NT2/D1 (cell line): ENCODE results near the gene THOP1.

Source experiments
- SUZ12 ChIP-seq: IDR thresholded peaks from 2 replicates; pipeline ENCODE4 v1.6.1; 2011; ENCODE audit not compliant: insufficient read length, insufficient read depth; ENCODE audit errors: extremely low read depth
- ZNF274 ChIP-seq: IDR thresholded peaks from 2 replicates; pipeline ENCODE4 v1.6.1; 2011; ENCODE audit warnings: mild to moderate bottlenecking, low read depth, low read length

DNA sequence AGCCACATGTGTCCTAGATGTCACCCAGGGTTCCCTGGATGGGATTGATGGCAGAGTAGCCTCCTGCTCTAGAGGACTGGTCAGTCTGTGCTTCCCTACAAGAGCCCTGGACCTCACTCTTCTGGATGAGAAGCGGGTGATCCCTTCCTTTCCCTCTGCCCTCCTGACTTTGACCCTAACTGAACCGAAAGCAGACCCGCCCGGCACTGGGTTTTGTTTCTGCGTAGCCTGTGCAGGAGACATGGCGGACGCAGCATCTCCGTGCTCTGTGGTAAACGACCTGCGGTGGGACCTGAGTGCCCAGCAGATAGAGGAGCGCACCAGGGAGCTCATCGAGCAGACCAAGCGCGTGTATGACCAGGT, 4.9 kb downstream of the THOP1 start:
- TF ChIP-seq SUZ12 (no peak), ZNF274 (no peak)
